Activated naive CD4-positive, alpha-beta T cell treated with anti-CD3 and anti-CD28 coated beads, Interleukin-2, amount 10 ng/mL, durations not matched to agents 7 days and 5 days (primary cell): Measurements from ENCODE around the gene PGAP3.

Experiments
- CTCF ChIA-PET: fragments of 350-600 bp; sonication (Branson Sonifier 250); formaldehyde crosslinking; loops from one replicate; lab custom pipeline; 2021; ENCODE audit warnings: antibody characterized with exemption; lab: Charles Lee
- DNase-seq: peaks from one replicate; pipeline ENCODE4 v3.0.0-alpha.2; 2020
- H3K27ac Mint-ChIP-seq: one replicate; pipeline ENCODE4 v1.8.0; 2021; ENCODE audit warnings: mild to moderate bottlenecking, moderate library complexity, mixed read lengths
- H3K27me3 Mint-ChIP-seq: one replicate; pipeline ENCODE4 v1.8.0; 2021; ENCODE audit warnings: mild to moderate bottlenecking, mixed read lengths
- H3K36me3 Mint-ChIP-seq: one replicate; pipeline ENCODE4 v1.8.0; 2021; ENCODE audit warnings: mixed read lengths
- H3K4me1 Mint-ChIP-seq: one replicate; pipeline ENCODE4 v1.8.0; 2021; ENCODE audit warnings: mixed read lengths
- H3K4me3 Mint-ChIP-seq: one replicate; pipeline ENCODE4 v1.8.0; 2021; ENCODE audit warnings: mild to moderate bottlenecking, moderate library complexity, mixed read lengths
- H3K9me3 Mint-ChIP-seq: one replicate; pipeline ENCODE4 v1.8.0; 2021; ENCODE audit warnings: mixed read lengths

Gene PGAP3

DNA sequence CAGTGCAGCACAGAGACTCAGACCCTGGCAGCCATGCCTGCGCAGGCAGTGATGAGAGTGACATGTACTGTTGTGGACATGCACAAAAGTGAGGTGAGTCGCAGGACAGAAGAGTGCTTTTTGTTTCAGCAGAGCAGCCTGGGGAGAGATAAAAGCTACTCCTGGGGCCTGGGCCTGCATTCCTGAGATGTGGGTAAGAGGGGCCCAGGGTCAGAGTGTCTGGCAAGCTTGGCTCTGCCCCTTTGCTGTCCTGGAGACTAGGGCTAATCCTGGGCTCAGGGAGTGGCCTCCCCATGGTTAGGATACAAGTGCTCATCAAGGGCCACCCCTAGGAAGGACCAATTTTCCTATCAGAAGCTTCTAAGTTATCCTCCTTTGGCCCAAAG lies 7.2 kb upstream of the PGAP3 start:
- no peaks in the 10 kb centered on the region for H3K9me3 Mint-ChIP-seq
- CTCF ChIA-PET: no interaction called here

DNA sequence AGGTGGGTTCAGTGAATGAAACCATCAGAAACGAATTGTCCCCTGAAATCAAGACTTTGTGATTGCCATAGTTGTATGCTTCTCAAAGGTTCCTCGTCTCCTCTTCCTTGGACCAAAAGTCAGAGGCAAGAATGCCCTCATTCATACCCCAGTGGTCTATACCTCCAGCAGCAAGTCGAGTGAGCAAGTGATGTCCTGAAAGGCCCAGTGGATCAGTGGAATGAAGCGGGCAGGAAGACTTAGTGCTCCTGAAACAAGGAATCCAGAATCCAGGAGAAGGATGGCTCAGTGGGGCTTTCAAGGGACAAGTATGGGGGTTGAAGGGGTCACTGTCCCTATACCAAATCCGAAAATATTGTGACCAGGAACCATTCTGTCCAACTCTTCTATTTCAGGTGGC lies 6.7 kb upstream of the PGAP3 start:
- Mint-ChIP-seq H3K27ac (no peak overlapping the region), H3K27me3 (peaks cover 31% of the 10 kb centered on the region), H3K9me3 (no peaks in the 10 kb centered on the region), H3K4me3 (no peak overlapping the region), H3K4me1 (peaks cover 6% of the 10 kb centered on the region), H3K36me3 (no peaks in the 10 kb centered on the region)
- DNase-seq: no peak
- CTCF ChIA-PET: no interaction called here

More for the DNA sequence above, 7.2 kb upstream of the PGAP3 start:
- no peak overlapping the region for H3K27ac Mint-ChIP-seq
- H3K4me1 Mint-ChIP-seq: peaks cover 8% of the 10 kb centered on the region
- H3K4me3 Mint-ChIP-seq: no peak overlapping the region
- no peaks in the 10 kb centered on the region for H3K36me3 Mint-ChIP-seq
- H3K27me3 Mint-ChIP-seq: peaks cover 36% of the 10 kb centered on the region
- no peak for DNase-seq

DNA sequence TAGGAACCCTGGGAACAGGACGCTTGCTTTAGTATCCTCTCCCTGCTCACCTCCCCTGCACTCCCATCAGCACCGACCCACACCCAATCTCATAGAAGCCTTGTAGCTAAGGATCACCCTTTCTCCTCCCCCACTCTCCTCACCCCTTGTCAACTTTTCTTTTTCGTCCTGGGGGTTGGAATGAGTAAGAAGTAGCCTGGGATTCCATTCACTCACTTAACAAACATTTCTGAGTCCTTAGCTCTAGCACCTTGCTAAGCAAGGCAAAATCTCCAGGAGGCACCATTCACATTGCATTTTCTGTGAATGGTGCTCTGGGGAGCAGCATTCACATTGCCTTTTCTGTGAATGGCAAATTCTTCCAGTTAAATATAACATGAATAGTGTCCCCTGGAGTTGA lies 1.1 kb upstream of the PGAP3 start:
- Mint-ChIP-seq H3K4me1 (peaks cover 31% of the 10 kb centered on the region), H3K9me3 (no peaks in the 10 kb centered on the region), H3K4me3 (peak overlapping the region; percentile 95), H3K36me3 (peaks cover 21% of the 10 kb centered on the region), H3K27me3 (no peaks in the 10 kb centered on the region), H3K27ac (peak overlapping the region; percentile 96)
- no peak for DNase-seq
- CTCF ChIA-PET: interaction anchor here (1.3 to 2.2 kb wide), 3 partner anchors 11 to 67 kb away, joined by 3 to 12 read pairs (median 6); partner anchors contain the start of gene ERBB2

DNA sequence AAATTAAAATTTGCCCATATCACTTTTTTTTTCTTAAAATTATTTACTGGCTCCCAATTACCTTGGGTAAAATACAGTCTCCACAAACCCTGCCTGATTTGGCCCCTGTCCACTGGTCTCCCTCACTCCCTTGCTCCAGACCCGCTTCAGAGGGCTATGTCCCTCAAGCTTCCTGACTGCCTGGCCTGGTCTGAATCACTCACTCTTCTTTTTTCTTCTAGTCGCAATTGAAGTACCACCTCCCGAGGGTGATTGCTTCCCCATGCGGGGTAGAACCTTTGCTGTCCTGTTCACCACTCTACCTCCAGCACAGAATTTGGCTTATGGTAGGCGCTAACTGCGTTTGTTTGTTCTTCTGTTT lies 598 bp upstream of the PGAP3 start:
- no peaks in the 10 kb centered on the region for H3K27me3 Mint-ChIP-seq
- no peaks in the 10 kb centered on the region for H3K9me3 Mint-ChIP-seq
- peak overlapping the region; percentile 95 for H3K4me3 Mint-ChIP-seq
- DNase-seq: no peak
- H3K4me1 Mint-ChIP-seq: peaks cover 31% of the 10 kb centered on the region
- H3K36me3 Mint-ChIP-seq: peaks cover 22% of the 10 kb centered on the region
- CTCF ChIA-PET: interaction anchor here (0.9 to 2.2 kb wide), 6 partner anchors 9 to 176 kb away, joined by 3 to 12 read pairs (median 3); partner anchors contain the start of genes ERBB2, IKZF3 and PNMT
- peak overlapping the region; percentile 96 for H3K27ac Mint-ChIP-seq

DNA sequence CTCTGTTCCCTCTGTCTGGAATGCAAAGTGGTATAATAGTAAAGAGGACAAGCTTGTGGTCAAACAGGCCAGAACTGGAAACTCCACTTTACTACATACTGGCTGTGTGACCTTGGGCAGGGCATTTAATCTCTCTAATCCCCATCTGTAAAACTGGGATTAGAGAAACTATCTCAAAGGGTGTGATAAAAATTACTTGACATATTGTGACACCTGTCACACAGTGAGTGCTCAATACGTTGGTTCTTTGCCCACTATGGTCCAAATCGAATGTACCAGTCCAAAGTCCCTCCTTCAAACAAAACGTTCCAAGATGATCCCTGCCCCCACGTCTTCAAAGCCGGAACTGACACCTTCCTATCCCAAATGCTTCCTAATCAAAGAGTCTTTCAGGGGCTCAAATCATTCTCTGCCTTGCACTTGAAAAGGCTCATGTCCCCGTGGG lies 734 bp downstream of the PGAP3 start:
- Mint-ChIP-seq H3K27ac (peak overlapping the region; percentile 96), H3K4me3 (peak overlapping the region; percentile 95), H3K9me3 (no peaks in the 10 kb centered on the region), H3K27me3 (no peaks in the 10 kb centered on the region), H3K36me3 (peaks cover 30% of the 10 kb centered on the region), H3K4me1 (peaks cover 31% of the 10 kb centered on the region)
- CTCF ChIA-PET: interaction anchor here (2.2 kb wide), 1 partner anchor 65 kb away, joined by 12 read pairs; no protein-coding TSS in a partner anchor
- DNase-seq: no peak

DNA sequence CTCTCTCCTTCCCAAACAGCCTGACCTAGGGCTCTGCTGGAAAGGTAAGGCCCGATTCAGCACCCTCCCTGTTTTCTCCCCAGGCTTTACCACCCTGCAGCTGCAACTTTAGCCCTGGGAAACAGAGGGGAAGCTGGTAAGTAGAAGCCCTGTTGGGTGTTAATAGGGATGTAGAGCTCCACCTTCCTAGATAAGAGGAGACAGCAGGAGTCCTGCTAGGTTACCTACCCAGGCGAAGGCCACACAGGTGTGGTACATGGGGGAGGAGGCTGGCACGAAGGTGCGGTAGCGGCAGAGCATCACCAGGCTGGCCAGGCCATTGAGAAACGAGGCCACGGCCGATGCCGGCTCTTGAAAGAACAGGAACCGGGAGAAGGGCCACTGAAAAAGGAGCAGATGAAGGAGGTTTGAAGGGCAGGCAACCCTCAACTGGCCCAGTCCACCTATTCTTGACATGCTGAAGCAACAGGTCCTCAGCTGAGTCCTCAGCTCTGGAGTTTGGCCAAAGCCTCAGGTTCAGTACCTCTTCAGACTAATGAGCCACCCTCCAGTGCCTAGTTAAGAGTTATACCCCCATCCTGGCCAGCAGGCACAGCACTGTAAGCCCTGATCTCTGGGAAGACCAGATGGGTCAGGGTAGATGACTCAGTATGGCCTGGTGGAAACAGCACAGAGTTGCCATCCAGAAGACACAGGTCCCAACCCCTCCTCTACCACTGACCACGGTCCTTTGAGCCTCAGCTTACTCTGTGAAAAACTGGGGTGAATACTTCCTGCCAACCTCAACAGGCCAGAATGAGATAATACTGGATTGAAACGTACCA lies 3.3 kb downstream of the PGAP3 start:
- DNase-seq: no peak
- CTCF ChIA-PET: interaction anchor here (0.6 kb wide), 1 partner anchor 296 kb away, joined by 3 read pairs; the partner anchor contains the start of gene PSMD3
- Mint-ChIP-seq H3K4me1 (peaks cover 45% of the 10 kb centered on the region), H3K9me3 (no peaks in the 10 kb centered on the region), H3K4me3 (no peak overlapping the region), H3K27me3 (no peaks in the 10 kb centered on the region), H3K36me3 (peaks cover 39% of the 10 kb centered on the region), H3K27ac (no peak overlapping the region)

DNA sequence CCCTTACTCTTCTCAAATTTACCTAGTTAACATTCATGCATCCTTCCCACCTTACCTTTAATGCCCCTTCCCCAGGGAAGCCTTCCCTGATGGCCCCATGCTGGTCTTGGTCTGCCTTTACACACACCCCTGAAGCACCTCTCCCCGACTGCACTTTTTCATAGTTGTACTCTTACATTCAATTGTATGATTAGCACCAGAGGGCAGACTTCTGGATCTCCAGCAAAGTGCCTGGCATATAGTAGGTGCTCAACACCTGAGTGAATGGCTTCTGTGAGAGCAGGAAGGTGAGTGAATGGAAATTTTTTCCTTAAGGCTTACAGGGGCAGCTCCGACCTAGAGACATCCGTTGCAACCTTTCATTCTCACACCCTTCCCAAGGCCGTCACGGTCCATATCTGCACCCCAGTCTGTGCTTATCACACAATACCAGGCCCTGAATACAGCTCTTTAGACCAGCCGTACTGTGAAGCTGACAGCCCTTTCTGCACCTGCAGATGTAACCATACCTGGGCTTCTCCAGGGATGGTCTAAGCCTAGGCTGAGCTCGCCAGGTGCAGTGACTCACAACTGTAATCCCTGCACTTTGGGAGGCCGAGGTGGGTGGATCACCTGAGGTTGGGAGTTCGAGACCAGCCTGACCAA lies 4.4 kb downstream of the PGAP3 start:
- CTCF ChIA-PET: interaction anchor here (0.7 kb wide), 1 partner anchor 14 kb away, joined by 3 read pairs; no protein-coding TSS in a partner anchor
- Mint-ChIP-seq H3K27ac (no peak overlapping the region), H3K36me3 (peaks cover 43% of the 10 kb centered on the region), H3K9me3 (no peaks in the 10 kb centered on the region), H3K4me3 (no peak overlapping the region), H3K4me1 (peaks cover 47% of the 10 kb centered on the region), H3K27me3 (no peaks in the 10 kb centered on the region)
- DNase-seq: no peak

DNA sequence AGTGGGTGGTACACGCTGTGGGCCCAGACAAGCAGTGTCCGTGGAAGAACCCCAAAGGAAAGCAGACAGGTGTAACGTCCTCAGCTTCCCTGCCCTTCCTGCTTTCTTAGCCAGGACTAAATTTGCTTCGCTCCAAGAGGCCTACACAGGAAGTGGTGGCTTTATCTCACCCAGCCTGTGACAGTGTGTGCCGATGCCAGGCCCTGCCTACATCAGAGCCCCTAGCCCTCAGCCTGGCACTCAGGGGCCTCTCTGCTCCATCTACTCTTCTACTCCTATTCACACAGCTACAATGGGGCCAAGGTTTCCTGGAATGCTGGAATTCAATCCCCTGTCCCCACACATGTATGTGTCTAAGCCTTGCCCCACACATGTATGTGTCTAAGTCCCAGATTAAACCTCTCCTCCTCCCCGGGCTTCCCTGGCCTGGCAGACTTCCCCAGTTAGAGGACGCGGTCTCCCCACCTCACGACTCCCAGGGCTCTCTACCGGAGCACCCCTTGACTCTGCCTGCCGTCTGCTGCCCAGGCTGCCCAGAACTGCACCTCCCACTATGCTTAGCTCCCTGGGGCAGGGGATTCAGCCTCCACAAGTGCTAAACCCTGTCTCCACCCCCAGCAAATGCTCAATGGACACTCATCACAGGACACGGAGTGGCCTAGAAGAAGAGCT lies 8.2 kb downstream of the PGAP3 start:
- H3K27me3 Mint-ChIP-seq: no peaks in the 10 kb centered on the region
- CTCF ChIA-PET: interaction anchor here (0.7 to 3.7 kb wide), 9 partner anchors 8 to 58 kb away, joined by 3 to 14 read pairs (median 8); partner anchors contain the start of genes MIEN1, PGAP3 and TCAP
- peaks cover 37% of the 10 kb centered on the region for H3K36me3 Mint-ChIP-seq
- peaks cover 60% of the 10 kb centered on the region for H3K4me1 Mint-ChIP-seq
- H3K9me3 Mint-ChIP-seq: no peaks in the 10 kb centered on the region
- peak overlapping the region; percentile 88 for H3K27ac Mint-ChIP-seq
- no peak overlapping the region for H3K4me3 Mint-ChIP-seq
- peak; percentile 63 for DNase-seq

DNA sequence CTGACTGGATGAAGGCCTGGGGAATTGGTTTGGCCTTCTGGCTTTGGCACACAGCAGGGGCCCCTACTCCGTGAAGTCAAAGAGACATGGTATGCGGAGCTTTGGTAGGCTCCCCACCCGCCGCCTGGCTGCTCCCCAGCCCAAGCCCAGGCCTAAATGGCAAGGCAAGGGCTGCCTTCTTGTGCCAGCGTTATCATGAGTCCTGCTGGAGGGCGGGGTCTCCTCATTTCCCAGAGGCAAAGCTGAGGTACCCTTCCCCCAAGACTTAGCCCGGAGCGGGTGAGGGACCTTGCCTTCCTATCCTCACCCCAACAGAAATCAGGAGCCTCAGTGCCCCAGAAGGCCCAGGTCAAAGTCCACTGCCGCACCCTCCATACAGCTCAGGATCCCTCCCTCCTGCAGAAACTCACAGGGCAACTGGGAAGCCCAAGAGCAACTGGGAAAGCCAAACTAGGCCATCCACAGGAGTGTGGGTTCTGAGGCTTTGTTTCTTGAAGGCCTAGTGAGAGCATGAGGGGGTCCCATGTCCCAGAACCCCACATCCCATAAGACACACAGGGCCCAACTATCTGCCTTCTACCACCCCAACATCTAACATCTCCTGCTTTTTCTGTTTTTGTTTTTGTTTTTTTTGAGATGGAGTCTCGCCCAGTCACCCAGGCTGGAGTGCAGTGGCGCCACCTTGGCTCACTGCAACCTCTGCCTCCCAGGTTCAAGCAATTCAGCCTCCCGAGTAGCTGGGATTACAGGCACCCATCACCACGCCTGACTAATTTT lies 9.3 kb downstream of the PGAP3 start:
- peaks cover 60% of the 10 kb centered on the region for H3K4me1 Mint-ChIP-seq
- DNase-seq: no peak
- H3K36me3 Mint-ChIP-seq: peaks cover 31% of the 10 kb centered on the region
- no peaks in the 10 kb centered on the region for H3K9me3 Mint-ChIP-seq
- CTCF ChIA-PET: interaction anchor here (1.2 to 2.3 kb wide), 6 partner anchors 9 to 57 kb away, joined by 3 to 9 read pairs (median 8); partner anchors contain the start of genes MIEN1, PGAP3 and TCAP
- peaks cover 4% of the 10 kb centered on the region for H3K27me3 Mint-ChIP-seq
- no peak overlapping the region for H3K4me3 Mint-ChIP-seq
- H3K27ac Mint-ChIP-seq: peak overlapping the region; percentile 88

DNA sequence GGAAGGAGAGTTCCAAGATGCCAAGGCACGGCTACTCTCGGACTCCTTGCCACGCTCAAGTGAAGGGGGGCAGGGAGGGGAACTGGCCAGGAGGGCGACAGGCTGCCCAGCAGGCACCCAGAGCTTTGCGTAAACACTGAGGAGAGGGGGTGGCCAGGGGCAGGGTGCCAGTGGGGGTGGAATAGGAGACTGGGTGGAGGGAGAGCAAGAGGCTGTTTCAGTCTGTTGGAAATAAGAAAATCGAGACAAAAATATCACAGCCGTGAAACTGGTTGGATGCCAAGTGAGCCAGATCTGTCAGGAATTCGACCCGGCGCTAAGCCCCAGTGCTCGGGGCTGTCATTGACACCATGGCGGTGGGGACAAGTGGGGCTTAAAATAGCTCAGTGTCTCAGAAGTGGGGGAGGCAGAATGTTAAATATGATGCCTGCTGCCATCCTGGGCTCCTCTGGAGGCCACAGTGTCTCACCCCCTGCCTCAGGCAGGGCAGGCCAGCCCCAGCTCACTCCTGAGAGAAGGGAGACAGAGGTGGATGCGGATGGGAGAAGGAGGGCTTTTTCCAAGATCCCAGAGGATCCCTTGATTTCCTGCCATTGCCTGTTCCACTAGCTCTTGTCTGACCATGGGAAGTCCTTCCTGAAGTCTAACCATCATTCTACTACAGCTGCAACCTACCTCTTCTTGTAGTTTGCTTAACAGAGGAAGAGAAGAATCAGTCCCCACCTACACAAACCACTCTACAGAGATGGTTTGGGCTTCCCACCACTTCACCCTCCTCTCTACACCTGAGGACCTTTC lies 10.1 kb downstream of the PGAP3 start:
- Mint-ChIP-seq H3K36me3 (peaks cover 25% of the 10 kb centered on the region), H3K9me3 (no peaks in the 10 kb centered on the region), H3K4me1 (peaks cover 60% of the 10 kb centered on the region), H3K4me3 (no peak overlapping the region), H3K27ac (peak overlapping the region; percentile 84), H3K27me3 (peaks cover 12% of the 10 kb centered on the region)
- DNase-seq: no peak
- CTCF ChIA-PET: interaction anchor here (0.8 to 2.2 kb wide), 2 partner anchors 11 to 23 kb away, joined by 3 to 9 read pairs; partner anchors contain the start of gene TCAP

DNA sequence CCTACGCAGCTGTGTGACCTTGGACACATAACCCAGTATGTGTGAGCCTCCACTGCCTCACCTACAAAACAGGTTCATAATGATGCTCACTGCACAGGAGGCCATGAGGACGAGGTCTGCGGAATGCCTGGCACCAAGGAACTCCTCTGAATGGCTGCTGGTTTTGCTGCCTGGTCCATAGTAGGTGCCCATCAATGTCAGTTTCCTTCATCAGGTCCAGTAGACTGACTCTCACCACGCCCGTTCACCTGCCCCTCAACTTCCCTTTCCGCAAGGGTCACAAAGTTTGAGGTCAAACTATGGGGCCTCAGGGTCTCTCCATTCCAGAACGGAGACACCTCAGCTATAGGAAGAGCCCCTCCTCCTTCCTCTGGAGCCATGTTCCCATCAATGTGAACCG lies 10.8 kb downstream of the PGAP3 start:
- no peak for DNase-seq
- Mint-ChIP-seq H3K9me3 (no peaks in the 10 kb centered on the region), H3K4me3 (no peak overlapping the region), H3K4me1 (peaks cover 60% of the 10 kb centered on the region), H3K27ac (peak overlapping the region; percentile 84), H3K27me3 (peaks cover 19% of the 10 kb centered on the region), H3K36me3 (peaks cover 22% of the 10 kb centered on the region)
- CTCF ChIA-PET: interaction anchor here (1.0 kb wide), 1 partner anchor 44 kb away, joined by 3 read pairs; no protein-coding TSS in a partner anchor

DNA sequence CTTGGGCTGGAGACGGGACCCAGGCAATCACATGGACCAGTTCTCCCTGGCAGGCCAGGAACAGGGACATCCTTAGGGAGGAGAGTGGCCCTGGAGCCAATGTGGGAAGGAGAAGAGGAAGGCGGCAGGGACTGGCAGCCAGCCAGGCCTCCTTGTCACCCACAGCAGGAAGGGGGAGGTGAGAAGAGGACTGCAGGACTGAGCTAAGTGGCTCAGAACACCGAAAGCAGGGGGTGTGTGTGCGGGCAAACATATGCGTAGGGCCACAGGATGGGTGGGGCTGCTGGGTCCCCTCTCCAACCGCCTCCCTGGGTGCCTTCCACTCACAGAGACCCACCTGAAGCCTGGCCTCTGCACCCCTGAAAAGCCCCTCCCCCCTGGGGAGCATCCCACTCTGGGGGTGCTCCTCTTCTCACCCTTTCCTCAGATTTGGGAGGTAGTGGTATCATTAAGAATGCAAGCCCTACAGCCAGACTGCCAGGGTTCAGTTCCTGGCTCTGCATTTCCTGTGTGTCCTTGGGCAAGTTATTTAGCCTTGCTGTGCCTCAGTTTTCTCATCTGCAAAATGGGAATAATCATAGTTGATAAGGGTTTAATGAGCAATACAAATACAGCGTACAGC lies 11.5 kb downstream of the PGAP3 start:
- Mint-ChIP-seq H3K27ac (peak overlapping the region; percentile 84), H3K4me1 (peaks cover 64% of the 10 kb centered on the region), H3K4me3 (peak overlapping the region; percentile 11), H3K9me3 (no peaks in the 10 kb centered on the region), H3K27me3 (peaks cover 27% of the 10 kb centered on the region), H3K36me3 (peaks cover 22% of the 10 kb centered on the region)
- CTCF ChIA-PET: interaction anchor here (1.0 to 1.6 kb wide), 6 partner anchors 24 to 129 kb away, joined by 3 to 4 read pairs (median 3); no protein-coding TSS in a partner anchor
- DNase-seq: peak; percentile 82
